ENCODE data around the gene ASCC1. TPM values are rescaled to one million over a fixed set of nuclear protein-coding genes. Genes with fewer than 3 reads are reported as not detected.
"Not testable (repeated sequence)": the region's sequence is repeated elsewhere in the genome, so short reads cannot be mapped to it uniquely, and the experiment has no call there.

Gene ASCC1
- total RNA-seq, 1 experiment from 2014 or later = 15.7 TPM

DNA sequence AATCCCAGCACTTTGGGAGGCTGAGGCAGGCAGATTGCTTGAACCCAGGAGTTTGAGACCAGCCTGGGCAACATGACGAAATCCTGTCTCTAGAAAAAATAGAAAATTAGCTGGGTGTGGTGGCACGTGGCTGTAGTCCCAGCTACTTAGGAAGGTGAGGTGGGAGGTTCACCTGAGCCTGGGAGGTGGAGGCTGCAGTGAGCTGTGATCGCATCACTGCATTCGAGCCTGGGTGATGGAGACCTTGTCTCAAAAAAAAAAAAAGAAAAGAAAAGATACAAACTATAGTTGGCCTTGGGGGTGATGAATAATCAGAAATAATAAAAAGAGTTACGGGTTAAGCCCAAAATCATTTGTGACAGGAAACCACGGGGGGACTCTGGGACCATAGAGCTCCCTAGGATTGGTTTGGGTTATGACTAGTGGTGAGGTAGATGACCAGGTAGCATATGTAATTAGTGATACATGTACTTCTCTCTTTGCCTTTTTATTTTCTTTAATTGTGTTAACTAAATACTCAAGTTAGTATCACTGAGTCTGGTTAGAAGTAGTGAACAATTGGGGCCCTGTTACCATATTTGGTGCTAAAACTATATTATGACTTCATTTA is 10.4 kb upstream of the ASCC1 start:
- Histone ChIP-seq H3K4me2 (ENCODE audit: low read length) (no peak overlapping the region), H2AFZ (ENCODE audit: low read length) (no peak overlapping the region), H3K9me2 (replicated peaks; ENCODE audit: low read length) (no peaks in the 10 kb centered on the region), H3K27me3 (ENCODE audit: low read length) (no peaks in the 10 kb centered on the region), H3F3A (ENCODE audit: low read length, unreplicated experiment) (no peaks in the 10 kb centered on the region), H3K9ac (ENCODE audit: low read length) (no peak overlapping the region), H3K36me3 (ENCODE audit: low read depth, low read length) (peaks cover 4% of the 10 kb centered on the region; the same call in 1 of the 2 replicates), H3K79me2 (ENCODE audit: low read length) (peaks cover 14% of the 10 kb centered on the region), H3K27ac (ENCODE audit: low read length) (no peak overlapping the region), H3K4me1 (ENCODE audit: insufficient read depth, low read length) (no peaks in the 10 kb centered on the region), H3K9me3 (ENCODE audit: low read length) (no peaks in the 10 kb centered on the region), H3K4me3 (ENCODE audit: low read length) (no peak overlapping the region), H4K20me1 (ENCODE audit: low read length) (no peaks in the 10 kb centered on the region)
- CTCF ChIA-PET = no interaction called here
- intact Hi-C loops (cut with micrococcal nuclease) = no loop called here
- TF ChIP-seq EZH2 (IDR thresholded peaks at IDR 0.05; ENCODE audit: low read length, unreplicated experiment) (no peak), EZH2phosphoT487 (IDR thresholded peaks at IDR 0.05; ENCODE audit: borderline replicate concordance, low read length) (no peak)
- TF ChIP-seq, protein P1, sequence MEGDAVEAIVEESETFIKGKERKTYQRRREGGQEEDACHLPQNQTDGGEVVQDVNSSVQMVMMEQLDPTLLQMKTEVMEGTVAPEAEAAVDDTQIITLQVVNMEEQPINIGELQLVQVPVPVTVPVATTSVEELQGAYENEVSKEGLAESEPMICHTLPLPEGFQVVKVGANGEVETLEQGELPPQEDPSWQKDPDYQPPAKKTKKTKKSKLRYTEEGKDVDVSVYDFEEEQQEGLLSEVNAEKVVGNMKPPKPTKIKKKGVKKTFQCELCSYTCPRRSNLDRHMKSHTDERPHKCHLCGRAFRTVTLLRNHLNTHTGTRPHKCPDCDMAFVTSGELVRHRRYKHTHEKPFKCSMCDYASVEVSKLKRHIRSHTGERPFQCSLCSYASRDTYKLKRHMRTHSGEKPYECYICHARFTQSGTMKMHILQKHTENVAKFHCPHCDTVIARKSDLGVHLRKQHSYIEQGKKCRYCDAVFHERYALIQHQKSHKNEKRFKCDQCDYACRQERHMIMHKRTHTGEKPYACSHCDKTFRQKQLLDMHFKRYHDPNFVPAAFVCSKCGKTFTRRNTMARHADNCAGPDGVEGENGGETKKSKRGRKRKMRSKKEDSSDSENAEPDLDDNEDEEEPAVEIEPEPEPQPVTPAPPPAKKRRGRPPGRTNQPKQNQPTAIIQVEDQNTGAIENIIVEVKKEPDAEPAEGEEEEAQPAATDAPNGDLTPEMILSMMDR (conservative IDR thresholded peaks at IDR 0.05; ENCODE audit: low read depth, low read length) = no peak
- BruUV-seq (replicated peaks) = no TSS peak
- POLR2A ChIA-PET (ENCODE audit: unreplicated experiment) = no interaction called here
- no peak for ATAC-seq
- no peak for DNase-seq

DNA sequence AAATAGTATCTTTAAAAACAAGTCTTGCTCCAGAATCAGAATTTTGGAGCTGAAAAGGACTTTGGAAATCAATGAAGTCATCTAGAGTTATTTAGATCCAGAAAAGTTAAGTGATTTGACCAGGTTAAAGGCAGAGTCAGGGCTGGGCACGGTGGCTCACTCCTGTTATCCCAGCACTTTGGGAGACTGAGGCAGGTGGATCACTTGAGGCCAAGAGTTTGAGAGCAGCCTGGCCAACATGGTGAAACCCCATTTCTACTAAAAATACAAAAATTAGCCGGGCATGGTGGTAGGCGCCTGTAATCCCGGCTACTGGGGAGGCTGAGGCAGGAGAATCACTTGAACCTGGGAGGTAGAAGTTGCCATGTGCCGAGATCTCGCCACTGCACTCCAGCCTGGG is 8.1 kb upstream of the ASCC1 start:
- H3K9me3 ChIP-seq (ENCODE audit: low read length); H3K36me3 ChIP-seq (ENCODE audit: low read depth, low read length); H3K27me3 ChIP-seq (ENCODE audit: low read length); H3F3A ChIP-seq (ENCODE audit: low read length, unreplicated experiment); ATAC-seq; H3K9me2 ChIP-seq (replicated peaks; ENCODE audit: low read length); H4K20me1 ChIP-seq (ENCODE audit: low read length); H3K4me2 ChIP-seq (ENCODE audit: low read length); H3K27ac ChIP-seq (ENCODE audit: low read length); H3K4me1 ChIP-seq (ENCODE audit: insufficient read depth, low read length); H3K9ac ChIP-seq (ENCODE audit: low read length); CTCF ChIA-PET; H3K4me3 ChIP-seq (ENCODE audit: low read length); H2AFZ ChIP-seq (ENCODE audit: low read length); POLR2A ChIA-PET (ENCODE audit: unreplicated experiment); BruUV-seq (replicated peaks); DNase-seq: not testable (repeated sequence)
- intact Hi-C loops (cut with micrococcal nuclease) = loop anchor here (5.0 kb wide), 1 partner anchor 97 kb away; no protein-coding TSS in a partner anchor
- peaks cover 14% of the 10 kb centered on the region for H3K79me2 ChIP-seq (ENCODE audit: low read length)

DNA sequence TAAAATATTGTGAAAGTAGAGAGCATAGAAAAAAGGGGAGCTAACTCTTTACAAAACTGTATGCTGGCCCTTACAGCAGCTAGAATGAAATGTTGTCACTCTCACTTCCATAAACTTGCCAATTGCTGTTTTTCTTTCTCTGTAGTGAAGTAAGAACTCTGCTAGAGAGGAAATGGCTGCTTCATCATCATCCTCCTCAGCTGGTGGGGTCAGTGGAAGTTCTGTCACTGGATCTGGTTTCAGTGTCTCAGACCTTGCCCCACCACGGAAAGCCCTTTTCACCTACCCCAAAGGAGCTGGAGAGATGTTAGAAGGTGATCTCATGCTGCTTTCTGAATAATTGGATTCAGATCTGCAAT is 7.6 kb upstream of the ASCC1 start:
- no peaks in the 10 kb centered on the region for H3K4me1 ChIP-seq (ENCODE audit: insufficient read depth, low read length)
- POLR2A ChIA-PET (ENCODE audit: unreplicated experiment) = no interaction called here
- ATAC-seq = no peak
- H2AFZ ChIP-seq (ENCODE audit: low read length) = no peak overlapping the region
- H3K9me2 ChIP-seq (replicated peaks; ENCODE audit: low read length) = no peaks in the 10 kb centered on the region
- no peak overlapping the region for H3K4me2 ChIP-seq (ENCODE audit: low read length)
- H3K27me3 ChIP-seq (ENCODE audit: low read length) = no peaks in the 10 kb centered on the region
- no peaks in the 10 kb centered on the region for H3K9me3 ChIP-seq (ENCODE audit: low read length)
- H4K20me1 ChIP-seq (ENCODE audit: low read length) = no peaks in the 10 kb centered on the region
- TF ChIP-seq EZH2 (IDR thresholded peaks at IDR 0.05; ENCODE audit: low read length, unreplicated experiment) (no peak), EZH2phosphoT487 (IDR thresholded peaks at IDR 0.05; ENCODE audit: borderline replicate concordance, low read length) (no peak)
- TF ChIP-seq, protein P1 (conservative IDR thresholded peaks at IDR 0.05; ENCODE audit: low read depth, low read length) = no peak
- BruUV-seq (replicated peaks) = no TSS peak
- H3K27ac ChIP-seq (ENCODE audit: low read length) = no peak overlapping the region
- DNase-seq = no peak
- no peaks in the 10 kb centered on the region for H3F3A ChIP-seq (ENCODE audit: low read length, unreplicated experiment)
- CTCF ChIA-PET = interaction anchor here (0.7 kb wide), 1 partner anchor 610 kb away, joined by 3 read pairs; no protein-coding TSS in a partner anchor
- H3K79me2 ChIP-seq (ENCODE audit: low read length) = peaks cover 19% of the 10 kb centered on the region
- no peak overlapping the region for H3K9ac ChIP-seq (ENCODE audit: low read length)
- no peak overlapping the region for H3K4me3 ChIP-seq (ENCODE audit: low read length)
- H3K36me3 ChIP-seq (ENCODE audit: low read depth, low read length) = peaks cover 4% of the 10 kb centered on the region; the same call in 1 of the 2 replicates
- intact Hi-C loops (cut with micrococcal nuclease) = loop anchor here (2.0 to 5.0 kb wide), 2 partner anchors 96 to 175 kb away; no protein-coding TSS in a partner anchor

Measured in PC-3 (cell line).